Activated T-helper 1 cell treated with anti-CD3 and anti-CD28 coated beads, Interleukin-2, amount 50 U/mL, for 16 hours (primary cell): ENCODE results near the gene FAM222A.

ENCODE experiments used
- DNase-seq, 2 donors: peaks; one replicate each; pipeline ENCODE4 v3.0.0-alpha.2; 2020; ENCODE audit warnings: low read depth in 1 of 2, low spot score in 1 of 2

Gene FAM222A

DNA sequence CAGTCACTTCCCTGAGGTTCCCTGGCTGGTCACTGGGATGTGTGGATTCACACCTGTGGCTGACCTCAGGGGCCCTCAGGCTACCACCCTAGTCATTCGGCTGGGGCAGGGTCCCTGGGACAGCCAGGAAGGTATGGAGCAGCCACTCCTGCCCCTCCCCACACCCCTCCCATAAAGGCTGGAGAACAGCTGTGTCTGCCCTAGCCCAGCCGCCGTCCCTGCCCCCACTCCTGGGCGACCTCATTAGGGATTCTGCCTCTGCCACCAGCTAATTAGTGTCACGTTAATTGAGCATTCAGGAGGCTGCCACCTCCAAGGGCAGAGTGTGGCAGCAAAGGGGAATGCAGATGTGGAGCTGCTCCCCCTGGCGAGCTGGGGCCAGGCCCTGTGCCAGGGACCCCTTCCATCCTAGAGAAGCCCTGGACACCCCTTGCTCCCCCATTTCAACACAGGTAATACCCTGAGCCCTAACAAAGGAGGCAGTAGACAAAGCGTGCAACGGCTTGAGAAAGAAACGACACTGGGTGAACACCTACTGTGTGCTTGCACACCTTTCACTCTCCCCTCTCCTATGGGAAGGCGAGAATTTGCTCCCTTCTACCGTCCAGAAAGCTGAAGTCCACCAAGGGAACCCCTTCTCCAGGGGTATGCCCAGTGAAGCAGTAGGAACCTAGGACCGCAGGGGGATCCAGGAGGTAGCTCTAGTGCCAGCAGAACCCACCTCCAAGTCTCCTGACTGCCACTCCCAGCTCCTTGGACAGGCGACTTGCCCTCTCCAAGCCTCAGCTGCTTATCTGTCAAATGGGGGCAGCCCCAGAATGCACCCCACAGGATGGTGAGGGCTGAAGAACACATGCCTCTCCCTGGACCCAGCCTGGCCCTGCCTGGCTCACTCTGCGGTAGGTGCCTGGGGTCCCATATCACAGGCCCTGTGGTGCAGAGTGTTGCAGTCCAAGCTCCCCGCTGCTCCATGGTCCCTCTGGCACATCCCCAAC lies 45.1 kb downstream of the FAM222A start:
- no peak for DNase-seq

DNA sequence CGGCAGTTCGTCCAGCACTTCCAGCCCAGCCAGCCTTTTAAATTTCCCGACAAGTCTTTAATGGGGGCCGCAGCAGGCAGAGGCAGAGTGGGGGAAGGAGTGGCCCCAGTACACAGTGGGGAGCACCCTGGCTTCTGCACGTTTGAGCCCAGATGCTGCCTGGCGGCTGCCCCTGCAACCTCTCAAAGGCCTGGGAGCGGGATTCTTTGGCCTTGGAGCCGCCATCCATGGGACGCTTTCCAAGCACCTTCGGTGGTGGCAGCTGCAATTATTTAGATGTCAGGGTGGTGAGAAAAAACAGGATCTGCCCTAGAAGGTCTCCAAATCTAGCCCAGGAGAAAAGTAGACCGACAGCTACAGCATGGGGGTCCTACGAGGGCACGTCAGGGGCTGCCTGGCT lies 46.0 kb downstream of the FAM222A start:
- DNase-seq: no peak

DNA sequence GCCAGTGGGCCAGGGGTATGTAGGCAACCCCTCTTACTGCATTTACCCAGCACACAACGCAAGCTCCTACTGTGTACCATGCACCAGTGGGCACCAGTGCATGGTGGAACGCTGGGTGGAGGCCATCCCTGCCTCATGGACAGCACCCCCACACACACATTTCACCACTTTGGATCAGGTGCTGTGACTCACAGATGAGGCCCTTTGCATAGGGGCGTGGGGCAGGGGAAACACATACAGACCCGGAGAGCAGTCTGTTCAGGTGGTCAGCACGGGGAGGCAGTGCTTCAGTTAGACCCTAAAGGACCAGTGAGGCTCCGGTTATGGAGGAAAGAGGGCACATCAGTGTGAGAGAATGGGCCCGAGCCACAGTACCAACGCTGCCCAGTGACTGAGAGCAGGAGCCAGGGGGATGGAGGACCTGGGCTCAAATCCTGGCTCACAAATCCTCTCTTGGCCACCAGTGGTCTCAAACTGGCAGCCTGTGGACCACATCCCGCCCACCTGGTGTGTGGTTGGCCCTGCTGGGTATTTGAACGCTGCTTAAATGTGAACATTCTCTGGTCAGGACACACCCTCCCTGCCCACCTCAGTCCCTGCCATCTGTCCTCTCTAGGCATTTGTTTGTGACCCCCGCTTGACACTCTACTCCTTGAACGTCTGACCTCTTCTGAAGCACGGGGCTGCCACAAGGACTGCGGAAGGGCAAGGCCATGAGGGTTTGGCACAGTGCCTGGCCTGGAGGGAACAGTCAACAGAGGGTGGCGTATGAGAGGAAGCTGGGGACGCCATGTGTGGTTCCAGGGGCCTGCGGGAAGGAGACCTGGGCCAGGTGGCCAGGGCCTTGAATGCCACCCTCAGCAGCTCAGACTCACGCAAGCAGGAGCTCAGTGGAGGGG lies 46.7 kb downstream of the FAM222A start:
- DNase-seq: no peak

DNA sequence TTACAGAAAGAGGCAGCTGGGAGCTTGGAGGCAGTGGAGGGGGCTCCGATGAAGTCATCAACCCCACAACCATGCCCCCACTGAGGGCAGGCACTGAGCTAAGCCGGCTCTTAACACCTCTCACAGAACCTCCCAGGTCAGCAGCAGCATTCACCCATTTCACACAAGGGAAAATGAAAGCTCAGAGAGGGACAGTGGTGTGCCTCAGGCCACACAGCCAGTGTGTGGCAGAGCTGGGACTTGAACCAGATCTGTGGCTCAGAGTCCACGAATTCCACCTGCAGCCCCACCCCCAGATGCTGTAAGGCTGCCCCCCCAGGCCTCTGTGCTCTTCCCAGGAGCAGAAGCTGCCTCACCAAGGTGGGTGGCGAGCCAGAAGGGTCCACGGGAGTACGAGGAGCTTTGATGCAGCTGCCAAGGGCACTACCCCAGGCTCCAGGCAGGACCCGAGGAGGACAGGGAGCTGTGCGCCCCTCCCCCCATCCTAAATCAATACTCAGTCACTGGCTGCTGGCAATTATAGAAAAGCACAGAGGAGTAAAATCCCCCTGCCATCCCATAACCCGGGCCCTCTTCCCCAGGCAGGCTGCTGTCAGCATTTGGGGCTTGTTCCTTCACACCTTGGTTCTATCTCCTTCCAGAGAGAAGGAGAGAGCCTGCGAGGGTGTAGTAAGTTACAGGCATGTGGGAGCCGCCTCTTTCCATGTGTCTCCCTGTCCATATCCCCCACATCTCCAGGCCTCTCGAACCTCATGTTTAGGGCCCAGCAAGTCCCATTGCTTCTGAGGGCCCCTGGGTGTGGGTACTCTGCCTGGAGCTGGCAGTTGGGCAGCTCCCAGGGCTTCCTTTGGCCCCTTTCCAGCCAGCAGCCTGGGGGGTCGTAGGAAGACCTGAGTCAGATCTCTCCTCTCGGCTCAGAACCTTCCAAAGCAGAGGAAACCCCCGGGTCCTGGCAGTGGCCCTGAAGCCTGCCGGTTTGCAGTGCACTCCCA lies 47.6 kb downstream of the FAM222A start:
- DNase-seq: no peak

DNA sequence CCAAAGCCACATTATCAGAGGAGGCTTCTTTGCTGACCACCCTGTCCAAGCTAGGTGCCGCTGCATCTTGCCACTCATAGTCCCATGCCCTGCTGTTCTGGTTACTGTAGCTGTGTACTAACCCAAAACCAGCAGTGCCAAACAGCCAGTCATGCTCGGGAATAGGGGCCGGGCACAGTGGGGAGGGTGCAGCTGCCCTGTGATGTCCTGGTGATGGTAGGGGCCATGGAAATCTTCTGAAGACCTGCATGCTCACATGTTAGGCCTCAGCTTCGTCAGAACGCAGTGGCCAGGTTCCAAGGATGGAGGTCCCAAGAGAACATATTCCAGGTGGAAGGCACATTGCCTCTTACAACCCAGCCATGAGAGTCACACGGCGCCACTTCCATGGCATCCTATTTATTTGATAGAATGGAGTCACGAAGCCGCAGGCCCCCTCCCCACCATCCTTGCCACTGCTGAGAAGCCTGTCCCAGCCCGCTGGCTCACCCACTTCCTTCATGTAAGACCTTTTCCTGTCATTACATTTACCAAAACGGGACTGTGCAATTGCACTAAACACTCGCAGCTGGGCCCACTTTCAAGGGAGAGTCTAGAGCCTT lies 48.5 kb downstream of the FAM222A start:
- no peak for DNase-seq

DNA sequence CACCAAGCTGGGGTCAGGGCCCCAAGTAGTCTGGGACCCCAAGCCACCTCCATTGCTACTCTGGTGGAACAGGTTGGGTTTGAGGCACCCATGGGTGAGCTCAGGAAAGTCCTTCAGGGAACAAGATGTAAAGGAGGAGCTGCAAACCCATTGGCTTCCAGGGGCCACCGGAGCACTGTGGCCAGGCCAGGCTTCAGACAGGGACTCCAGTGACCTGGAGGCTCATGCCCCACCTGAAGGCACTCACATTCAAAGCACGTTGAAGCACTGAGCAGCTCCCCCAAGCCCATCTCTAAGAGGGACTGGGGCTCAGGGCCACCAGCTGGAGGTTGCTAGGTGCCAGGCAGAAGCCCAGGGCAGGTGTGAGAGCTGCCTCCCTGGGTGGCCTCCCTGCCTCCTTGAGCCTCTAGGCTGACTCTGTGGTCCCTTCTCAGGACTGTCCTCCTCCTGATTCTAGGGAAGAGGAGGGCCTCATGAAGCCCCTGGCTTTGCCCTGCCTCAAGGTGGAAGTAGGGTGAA lies 49.1 kb downstream of the FAM222A start:
- DNase-seq: no peak

DNA sequence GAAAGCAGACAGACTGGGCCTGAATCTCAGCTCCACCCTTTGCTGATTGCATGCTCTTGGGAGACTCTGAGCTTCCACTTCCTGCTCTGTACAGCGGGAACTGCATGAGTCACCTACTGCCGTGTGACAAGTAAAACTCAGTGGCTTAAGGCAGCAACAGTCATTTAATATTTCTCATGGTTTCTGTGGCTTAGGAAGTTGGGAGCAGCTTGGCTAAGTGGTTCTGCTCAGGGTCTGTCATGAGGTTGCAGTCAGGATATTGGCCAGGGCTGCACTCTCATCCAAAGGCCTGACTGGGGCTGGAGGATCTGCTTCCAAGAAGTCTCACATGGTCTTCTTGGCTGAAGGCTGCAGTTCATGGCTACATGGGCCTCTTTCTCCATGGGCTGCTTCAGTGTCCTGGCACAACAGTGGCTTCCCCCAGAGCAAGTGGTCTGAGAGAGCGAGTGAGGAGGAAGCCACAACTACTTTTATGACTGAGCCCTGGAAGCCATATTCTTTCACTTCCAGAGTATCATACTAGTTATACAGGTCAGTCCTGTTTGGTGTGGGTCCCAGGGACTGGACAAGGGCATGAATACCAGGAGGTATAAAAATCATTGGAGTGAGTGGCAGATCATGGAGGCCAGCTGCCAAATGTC lies 49.7 kb downstream of the FAM222A start:
- no peak for DNase-seq

DNA sequence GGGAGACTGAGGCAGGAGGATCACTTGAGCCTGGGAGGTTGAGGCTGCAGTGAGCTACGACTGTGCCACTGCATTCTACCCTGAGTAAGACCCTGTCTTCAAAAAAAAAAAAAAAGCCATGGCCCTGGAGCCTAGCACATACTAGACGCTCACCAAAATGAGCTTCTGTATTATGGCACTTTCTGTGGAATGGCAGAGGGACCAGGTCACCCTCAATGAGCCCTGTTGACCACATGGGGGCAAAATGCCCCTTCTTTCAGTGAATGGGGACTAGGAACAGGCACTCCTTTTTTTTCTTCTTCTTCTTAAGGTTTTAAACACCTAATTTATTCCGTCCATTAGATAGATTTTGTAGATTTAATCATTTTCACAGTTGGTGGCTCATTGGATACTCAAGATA lies 50.5 kb downstream of the FAM222A start:
- DNase-seq: no peak

DNA sequence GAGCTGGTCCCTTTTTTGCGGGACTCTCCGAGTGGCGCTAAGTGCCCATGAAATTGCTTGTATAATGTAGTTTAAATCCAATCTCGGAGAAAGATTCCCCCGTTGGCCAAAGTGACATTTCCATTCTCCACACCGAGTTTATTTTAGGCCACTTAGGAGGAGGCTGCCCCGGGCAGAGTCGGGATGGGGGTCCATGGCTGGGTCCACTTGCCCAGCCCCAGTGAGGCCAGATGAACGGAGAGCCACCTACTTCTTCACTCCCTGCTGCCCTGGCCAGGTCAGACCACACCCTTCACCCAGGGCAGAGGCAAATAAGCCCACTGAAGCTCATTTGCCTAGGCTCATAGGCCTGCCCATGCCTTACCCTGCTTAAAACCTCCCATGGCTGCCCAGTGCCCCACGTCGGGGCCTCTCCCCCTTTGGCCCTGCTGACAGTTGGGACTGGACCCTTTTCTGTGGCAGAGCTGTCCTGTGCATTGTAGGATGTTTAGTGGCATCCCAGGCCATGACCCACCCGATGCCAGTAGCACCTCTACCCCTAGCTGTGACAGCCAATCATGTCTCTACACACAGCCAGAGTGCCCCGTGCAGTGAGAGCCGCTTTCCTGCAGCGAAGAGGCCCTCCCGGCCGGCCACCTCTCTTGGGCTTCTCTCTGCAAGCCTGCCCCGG lies 51.3 kb downstream of the FAM222A start:
- DNase-seq: no peak

- no peak for DNase-seq
Observed at GRCh38 chr12:109765446-109765810, 51.8 kb downstream of the FAM222A start.

- DNase-seq: no peak
Observed at GRCh38 chr12:109766251-109766778, 52.7 kb downstream of the FAM222A start.

DNA sequence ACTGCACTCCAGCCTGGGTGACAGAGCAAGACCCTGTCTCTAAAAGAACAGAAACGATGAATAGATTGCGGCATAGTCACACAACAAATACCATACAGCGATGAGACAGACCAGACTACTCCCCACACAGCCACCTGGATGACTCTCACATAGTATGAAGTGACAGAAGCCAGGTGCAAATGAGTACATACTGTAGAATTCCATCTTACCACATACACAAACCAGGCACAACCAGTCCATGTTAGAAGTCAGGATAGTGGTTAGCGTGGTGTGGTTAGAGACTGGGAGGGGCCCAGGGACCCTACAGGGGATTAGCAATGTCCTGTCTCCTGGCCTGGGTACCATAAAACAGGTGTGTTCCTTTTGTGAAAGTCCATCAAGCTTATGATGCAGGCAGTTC lies 53.8 kb downstream of the FAM222A start:
- DNase-seq: no peak

DNA sequence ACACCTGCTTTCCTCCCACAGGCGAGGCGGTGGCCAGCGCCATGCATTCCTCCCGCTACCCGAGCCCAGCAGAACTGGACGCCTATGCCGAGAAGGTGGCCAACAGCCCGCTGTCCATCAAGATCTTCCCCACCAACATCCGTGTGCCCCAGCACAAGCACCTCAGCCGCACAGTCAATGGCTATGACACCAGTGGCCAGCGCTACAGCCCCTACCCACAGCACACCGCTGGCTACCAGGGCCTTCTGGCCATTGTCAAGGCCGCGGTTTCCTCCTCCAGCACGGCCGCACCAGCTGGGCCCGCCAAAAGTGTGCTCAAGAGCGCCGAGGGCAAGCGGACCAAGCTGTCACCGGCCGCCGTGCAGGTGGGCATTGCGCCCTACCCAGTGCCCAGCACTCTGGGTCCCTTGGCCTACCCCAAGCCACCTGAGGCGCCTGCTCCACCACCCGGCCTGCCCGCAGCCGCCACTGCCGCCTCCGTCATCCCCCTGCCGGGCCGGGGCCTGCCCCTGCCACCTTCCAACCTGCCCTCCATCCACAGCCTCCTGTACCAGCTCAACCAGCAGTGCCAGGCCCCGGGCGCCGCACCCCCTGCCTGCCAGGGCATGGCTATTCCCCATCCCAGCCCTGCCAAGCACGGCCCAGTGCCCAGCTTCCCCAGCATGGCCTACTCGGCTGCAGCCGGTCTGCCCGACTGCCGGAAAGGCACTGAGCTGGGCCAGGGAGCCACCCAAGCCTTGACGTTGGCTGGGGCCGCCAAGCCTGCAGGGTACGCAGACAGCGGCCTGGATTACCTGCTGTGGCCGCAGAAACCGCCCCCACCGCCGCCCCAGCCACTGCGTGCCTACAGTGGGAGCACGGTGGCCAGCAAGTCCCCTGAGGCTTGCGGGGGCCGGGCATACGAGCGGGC lies 54.6 kb downstream of the FAM222A start:
- no peak for DNase-seq

GRCh38 chr12:109768901-109769670 lies 55.5 kb downstream of the FAM222A start:
- no peak for DNase-seq

- DNase-seq: no peak
Observed at GRCh38 chr12:109770104-109770860, 56.7 kb downstream of the FAM222A start.
